DND-41 (cell line): ENCODE data around the gene COL15A1.

Experiments used
- CTCF ChIP-seq: IDR thresholded peaks from 2 replicates; pipeline ENCODE4 v1.5.1; 2012; ENCODE audit warnings: borderline replicate concordance, low read length, moderate library complexity, mild to moderate bottlenecking; ENCODE audit not compliant: poor library complexity, severe bottlenecking; ENCODE audit errors: extremely low read depth
- EZH2 ChIP-seq: IDR thresholded peaks from 3 replicates; pipeline ENCODE4 v1.6.1; 2012; ENCODE audit warnings: borderline replicate concordance, low read depth, mild to moderate bottlenecking, moderate library complexity, low read length, inconsistent platforms; ENCODE audit not compliant: severe bottlenecking

GRCh38 chr9:98974554-98974953 is 30.8 kb downstream of the COL15A1 start:
- TF ChIP-seq CTCF, result no peak
- TF ChIP-seq EZH2, result no peak
